Endothelial cell of umbilical vein (primary cell): ENCODE results near the gene UQCRH. TPM values are rescaled to one million over a fixed set of nuclear protein-coding genes. Genes with fewer than 3 reads are reported as not detected.

ENCODE experiments used
- BruUV-seq: library from RNA; stranded (reverse); fragments of 400-500 nt; replicated peaks from 2 replicates; lab custom pipeline; 2021; lab: Mats Ljungman, UMichigan
- CTCF ChIA-PET: fragments of 300-600, 350-600 bp; sonication (Branson Sonifier 250); formaldehyde crosslinking; loops from one replicate; lab custom pipeline; 2021; ENCODE audit warnings: antibody characterized with exemption, inconsistent platforms; lab: Charles Lee
- POLR2A ChIA-PET: fragments of 300-600, 350-600 bp; sonication (Branson Sonifier 250); formaldehyde crosslinking; loops from one replicate; lab custom pipeline; 2021; ENCODE audit warnings: antibody characterized with exemption, inconsistent platforms; lab: Charles Lee
- DNase-seq: peaks from one replicate; pipeline ENCODE4 v3.0.0-alpha.2; 2011; ENCODE audit warnings: low read depth, low spot score
- FAIRE-seq: peaks from 2 replicates; lab custom pipeline; 2011; peaks lifted over from hg19 to GRCh38; lab: Jason Lieb, UNC
- H2AFZ ChIP-seq: 2 replicates; pipeline ENCODE4 v1.6.0; 2012; ENCODE audit warnings: low read depth, low read length, control low read depth, inconsistent platforms
- H3K27ac ChIP-seq: 2 replicates; pipeline ENCODE4 v1.5.1; 2011; ENCODE audit warnings: low read depth, mild to moderate bottlenecking, control low read depth, low read length, moderate library complexity; ENCODE audit not compliant: insufficient read depth
- H3K27me3 ChIP-seq, 2 experiments: 2 replicates each; pipeline versions ENCODE4 v1.6.0 to v1.6.1; 2011; ENCODE audit warnings: low read length in 2 of 2, mixed read lengths in 1 of 2; ENCODE audit not compliant: control insufficient read depth in 2 of 2, insufficient read depth in 2 of 2
- H3K36me3 ChIP-seq, 2 experiments: 2 replicates in 1 of 2; 3 replicates in 1 of 2; pipeline ENCODE4 v1.5.1; 2011; ENCODE audit warnings: low read length in 2 of 2, mild to moderate bottlenecking in 1 of 2, moderate library complexity in 1 of 2; ENCODE audit not compliant: control insufficient read depth in 2 of 2, insufficient read depth in 2 of 2; ENCODE audit errors: extremely low read depth in 1 of 2
- H3K4me1 ChIP-seq: 3 replicates; pipeline ENCODE4 v1.5.1; 2011; ENCODE audit warnings: mild to moderate bottlenecking, low read length; ENCODE audit not compliant: control insufficient read depth, insufficient read depth; ENCODE audit errors: extremely low read depth
- H3K4me2 ChIP-seq: 2 replicates; pipeline ENCODE4 v1.6.1; 2011; ENCODE audit warnings: low read length, control low read depth, mixed read lengths; ENCODE audit not compliant: insufficient read depth
- H3K4me3 ChIP-seq, 3 experiments: fragments of 200-600 bp in 1 of 3; sonication (generic), shearing (Covaris generic) in 1 of 3; replicated peaks in 1 of 3; 2 replicates each; pipeline ENCODE4 v1.5.1; 2011 to 2016; ENCODE audit warnings: control low read depth in 3 of 3, low read length in 3 of 3, mild to moderate bottlenecking in 2 of 3, inconsistent platforms in 1 of 3, low read depth in 1 of 3, moderate library complexity in 1 of 3; ENCODE audit not compliant: insufficient read depth in 1 of 3
- H3K79me2 ChIP-seq: 2 replicates; pipeline ENCODE4 v1.6.0; 2012; ENCODE audit warnings: low read length, inconsistent platforms; ENCODE audit not compliant: control insufficient read depth, insufficient read depth
- H3K9ac ChIP-seq: replicated peaks from 2 replicates; pipeline ENCODE3; 2011; ENCODE audit warnings: low read length, control low read depth; ENCODE audit not compliant: insufficient read depth; ENCODE audit errors: extremely low read depth
- H3K9me1 ChIP-seq: replicated peaks from 3 replicates; pipeline ENCODE4 v1.6.0; 2011; ENCODE audit warnings: mild to moderate bottlenecking, low read length; ENCODE audit not compliant: control insufficient read depth, insufficient read depth; ENCODE audit errors: extremely low read depth
- H3K9me3 ChIP-seq: replicated peaks from 2 replicates; pipeline ENCODE4 v1.5.1; 2012; ENCODE audit warnings: low read length, inconsistent platforms; ENCODE audit not compliant: control insufficient read depth, insufficient read depth
- H4K20me1 ChIP-seq: replicated peaks from 2 replicates; pipeline ENCODE3; 2011; ENCODE audit warnings: mild to moderate bottlenecking, low read length; ENCODE audit not compliant: control insufficient read depth, insufficient read depth; ENCODE audit errors: extremely low read depth
- EZH2 ChIP-seq: IDR thresholded peaks from 2 replicates; pipeline ENCODE4 v1.6.1; 2012; ENCODE audit warnings: borderline replicate concordance, low read depth, mild to moderate bottlenecking, moderate library complexity, low read length, inconsistent platforms; ENCODE audit not compliant: severe bottlenecking
- FOS ChIP-seq: IDR thresholded peaks from 2 replicates; pipeline ENCODE4 v1.6.1; 2011; ENCODE audit warnings: mild to moderate bottlenecking, low read length, moderate library complexity, borderline replicate concordance; ENCODE audit not compliant: insufficient read depth
- GATA2 ChIP-seq: IDR thresholded peaks from 2 replicates; pipeline ENCODE4 v1.7.0; 2011; ENCODE audit warnings: low read depth, mild to moderate bottlenecking, moderate library complexity, mixed read lengths, low read length; ENCODE audit not compliant: insufficient read length, insufficient read depth
- JUN ChIP-seq: IDR thresholded peaks from 2 replicates; pipeline ENCODE4 v1.6.1; 2011; ENCODE audit warnings: borderline replicate concordance, low read depth; ENCODE audit not compliant: insufficient read length, insufficient read depth
- MYC ChIP-seq: IDR thresholded peaks from one replicate; pipeline ENCODE4 v1.6.1; 2011; ENCODE audit warnings: mild to moderate bottlenecking, low read depth, low read length
- POLR2A ChIP-seq: IDR thresholded peaks from 2 replicates; pipeline ENCODE4 v1.6.1; 2012; ENCODE audit warnings: low read depth, mild to moderate bottlenecking, control low read depth, low read length
- POLR2AphosphoS5 ChIP-seq: IDR thresholded peaks from 2 replicates; pipeline ENCODE4 v1.6.1; 2012; ENCODE audit warnings: low read depth, mild to moderate bottlenecking, control low read depth, low read length, moderate library complexity; ENCODE audit not compliant: insufficient read depth
- dilution Hi-C: fragments of 300-500 bp; cut with MboI; formaldehyde crosslinking; loops from one replicate; pipeline ENCODE4 v1.15.0; 2019; ENCODE audit warnings: low sequenced_read_pairs; ENCODE audit not compliant: extremely low pct_ligation_motif_present
- intact Hi-C: fragments of 100-400 bp; cut with micrococcal nuclease; formaldehyde crosslinking; loops from one replicate; pipeline ENCODE4 v1.10.0; 2022
- polyA plus RNA-seq, 4 experiments: library from polyadenylated mRNA; depleted of rRNA in 3 of 4; stranded (reverse) in 3 of 4; unstranded in 1 of 4; fragments of >200 nt; gene quantifications; 2 replicates each; pipeline versions ENCODE4 v1.2.1 to v1.2.3, GENCODE V29; 2011 to 2012; ENCODE audit warnings: missing spikeins in 1 of 4
- total RNA-seq: library from RNA; stranded (reverse); gene quantifications from 2 replicates; pipeline ENCODE4 v1.2.3, GENCODE V29; 2021
- TF ChIP-seq, protein P1 (sequence below): IDR thresholded peaks from 2 replicates; pipeline ENCODE4 v1.6.1; 2011; ENCODE audit not compliant: insufficient read depth, insufficient read length
- TF ChIP-seq, protein P2 (sequence below), 2 donors: IDR thresholded peaks; 1 replicate in 1 of 2; 2 replicates in 1 of 2; pipeline ENCODE4 v1.5.1; 2011; ENCODE audit warnings: low read length in 2 of 2, mild to moderate bottlenecking in 2 of 2, moderate library complexity in 2 of 2, control low read depth in 1 of 2, inconsistent platforms in 1 of 2, low read depth in 1 of 2; ENCODE audit not compliant: insufficient read depth in 1 of 2; ENCODE audit errors: extremely low read depth in 1 of 2

UQCRH gene
- total and polyA plus RNA-seq, 2 donors (not counting 3 experiments of a cell fraction or from before 2014, with no cell fraction given): 253 to 527 TPM

DNA sequence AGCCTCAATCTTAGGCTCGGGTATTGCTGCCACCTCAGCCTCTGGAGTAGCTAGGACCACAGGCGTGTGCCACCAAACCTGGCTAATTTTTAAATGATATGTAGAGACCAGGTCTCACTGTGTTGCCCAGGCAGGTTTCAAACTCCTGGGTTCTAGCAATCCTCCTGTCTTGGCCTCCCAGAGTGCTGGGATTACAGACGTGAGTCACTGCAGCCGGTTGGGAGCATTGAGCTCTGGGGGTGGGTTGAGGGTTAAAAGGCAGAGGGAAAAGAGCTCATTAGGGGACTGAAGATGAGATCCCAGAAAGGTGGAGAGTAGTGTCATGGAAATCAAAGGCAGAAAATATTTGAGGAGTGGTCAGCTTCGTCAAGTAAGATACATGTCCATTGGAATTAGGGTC is 48.8 kb upstream of the UQCRH start:
- Histone ChIP-seq H3K9me1 (no peaks in the 10 kb centered on the region), H3K9me3 (no peaks in the 10 kb centered on the region), H3K27me3 (no peaks in the 10 kb centered on the region), H2AFZ (no peak overlapping the region), H3K27ac (no peak overlapping the region), H4K20me1 (no peaks in the 10 kb centered on the region), H3K9ac (no peak overlapping the region), H3K4me2 (no peak overlapping the region), H3K4me1 (no peaks in the 10 kb centered on the region), H3K4me3 (no peak overlapping the region), H3K36me3 (peaks cover 2 to 3% of the 10 kb centered on the region in 2 experiments), H3K79me2 (no peaks in the 10 kb centered on the region)
- TF ChIP-seq FOS: no peak
- TF ChIP-seq MYC: no peak
- no peak for TF ChIP-seq JUN
- no peak for TF ChIP-seq POLR2A
- TF ChIP-seq GATA2: no peak
- no peak for DNase-seq
- intact Hi-C loops (no loop called here), dilution Hi-C loops (no loop called here)
- FAIRE-seq: no peak
- no TSS peak for BruUV-seq
- POLR2A ChIA-PET: no interaction called here
- CTCF ChIA-PET: interaction anchor here (1.0 to 1.6 kb wide), 2 partner anchors 15 to 93 kb away, joined by 3 to 5 read pairs; no protein-coding TSS in a partner anchor

DNA sequence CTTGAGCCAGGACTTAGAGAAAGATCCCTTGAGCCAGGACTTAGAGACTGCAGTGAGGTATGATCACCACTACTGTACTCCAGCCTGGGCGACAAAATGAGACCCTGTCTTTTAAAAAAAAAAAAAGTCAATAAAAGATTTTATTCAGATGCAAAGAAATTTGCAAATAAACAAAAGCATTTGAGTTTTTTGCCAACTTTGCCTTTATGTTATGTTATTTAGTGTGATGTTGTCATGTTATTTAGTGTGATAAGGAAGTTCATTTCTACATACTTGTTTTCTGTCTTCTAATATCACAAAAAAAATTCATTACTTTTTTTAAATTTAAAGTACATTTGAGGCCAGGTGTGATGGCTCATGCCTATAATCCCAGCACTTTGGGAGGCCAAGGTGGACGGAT is 47.0 kb upstream of the UQCRH start:
- no TSS peak for BruUV-seq
- no peak for TF ChIP-seq EZH2
- TF ChIP-seq, protein P1, sequence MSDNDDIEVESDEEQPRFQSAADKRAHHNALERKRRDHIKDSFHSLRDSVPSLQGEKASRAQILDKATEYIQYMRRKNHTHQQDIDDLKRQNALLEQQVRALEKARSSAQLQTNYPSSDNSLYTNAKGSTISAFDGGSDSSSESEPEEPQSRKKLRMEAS: no peak
- TF ChIP-seq MYC: no peak
- TF ChIP-seq POLR2AphosphoS5: no peak
- TF ChIP-seq POLR2A: no peak
- TF ChIP-seq, protein P2, sequence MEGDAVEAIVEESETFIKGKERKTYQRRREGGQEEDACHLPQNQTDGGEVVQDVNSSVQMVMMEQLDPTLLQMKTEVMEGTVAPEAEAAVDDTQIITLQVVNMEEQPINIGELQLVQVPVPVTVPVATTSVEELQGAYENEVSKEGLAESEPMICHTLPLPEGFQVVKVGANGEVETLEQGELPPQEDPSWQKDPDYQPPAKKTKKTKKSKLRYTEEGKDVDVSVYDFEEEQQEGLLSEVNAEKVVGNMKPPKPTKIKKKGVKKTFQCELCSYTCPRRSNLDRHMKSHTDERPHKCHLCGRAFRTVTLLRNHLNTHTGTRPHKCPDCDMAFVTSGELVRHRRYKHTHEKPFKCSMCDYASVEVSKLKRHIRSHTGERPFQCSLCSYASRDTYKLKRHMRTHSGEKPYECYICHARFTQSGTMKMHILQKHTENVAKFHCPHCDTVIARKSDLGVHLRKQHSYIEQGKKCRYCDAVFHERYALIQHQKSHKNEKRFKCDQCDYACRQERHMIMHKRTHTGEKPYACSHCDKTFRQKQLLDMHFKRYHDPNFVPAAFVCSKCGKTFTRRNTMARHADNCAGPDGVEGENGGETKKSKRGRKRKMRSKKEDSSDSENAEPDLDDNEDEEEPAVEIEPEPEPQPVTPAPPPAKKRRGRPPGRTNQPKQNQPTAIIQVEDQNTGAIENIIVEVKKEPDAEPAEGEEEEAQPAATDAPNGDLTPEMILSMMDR (IDR thresholded peaks at IDR 0.05; ENCODE audit: extremely low read depth in 1 of 2, insufficient read depth in 1 of 2, low read depth in 1 of 2, low read length in 2 of 2): no peak
- no peak for TF ChIP-seq FOS
- TF ChIP-seq JUN: no peak
- POLR2A ChIA-PET: no interaction called here
- FAIRE-seq (no peak), DNase-seq (no peak)
- no peak overlapping the region for H3K4me3 ChIP-seq
- CTCF ChIA-PET: no interaction called here
- H3K27me3 ChIP-seq: no peaks in the 10 kb centered on the region
- intact Hi-C loops: no loop called here
- H3K27ac ChIP-seq: no peak overlapping the region
- no peaks in the 10 kb centered on the region for H3K9me1 ChIP-seq
- H3K9ac ChIP-seq: no peak overlapping the region
- H4K20me1 ChIP-seq: no peaks in the 10 kb centered on the region
- H3K9me3 ChIP-seq: no peaks in the 10 kb centered on the region
- no peak overlapping the region for H3K4me2 ChIP-seq
- peaks cover 3 to 5% of the 10 kb centered on the region in 2 experiments for H3K36me3 ChIP-seq
- no peak overlapping the region for H2AFZ ChIP-seq
- dilution Hi-C loops: no loop called here
- no peaks in the 10 kb centered on the region for H3K79me2 ChIP-seq
- no peaks in the 10 kb centered on the region for H3K4me1 ChIP-seq
